ENCODE data around the gene MICAL3.

MICAL3 gene

DNA sequence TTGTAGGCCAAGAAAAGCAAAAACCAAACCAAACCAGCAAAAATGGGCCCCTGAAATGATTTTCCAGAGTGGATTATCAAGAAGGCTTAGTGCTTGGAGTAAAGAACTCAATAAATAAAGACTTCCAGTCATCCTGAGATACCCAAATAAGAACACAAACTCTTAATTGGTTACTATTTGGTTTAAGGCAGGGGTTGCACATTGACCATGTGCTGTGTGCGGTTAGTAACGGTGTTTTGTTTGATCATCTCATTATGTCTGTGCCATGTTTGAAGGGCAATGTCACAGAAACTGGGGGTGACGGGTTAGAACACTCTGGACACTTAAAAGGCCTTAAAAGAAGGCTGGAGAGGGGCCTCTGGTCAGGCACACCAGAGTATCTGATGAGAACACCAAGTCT, 9.7 kb upstream of the MICAL3 start:
- H3F3A ChIP-seq (ENCODE audit: insufficient read depth, low read length): no peaks in the 10 kb centered on the region
- H3K4me3 ChIP-seq (ENCODE audit: low read depth, low read length, poor library complexity, severe bottlenecking): no peak overlapping the region
- H3K9me2 ChIP-seq (ENCODE audit: low read depth, low read length): no peaks in the 10 kb centered on the region
- TF ChIP-seq, protein P1, sequence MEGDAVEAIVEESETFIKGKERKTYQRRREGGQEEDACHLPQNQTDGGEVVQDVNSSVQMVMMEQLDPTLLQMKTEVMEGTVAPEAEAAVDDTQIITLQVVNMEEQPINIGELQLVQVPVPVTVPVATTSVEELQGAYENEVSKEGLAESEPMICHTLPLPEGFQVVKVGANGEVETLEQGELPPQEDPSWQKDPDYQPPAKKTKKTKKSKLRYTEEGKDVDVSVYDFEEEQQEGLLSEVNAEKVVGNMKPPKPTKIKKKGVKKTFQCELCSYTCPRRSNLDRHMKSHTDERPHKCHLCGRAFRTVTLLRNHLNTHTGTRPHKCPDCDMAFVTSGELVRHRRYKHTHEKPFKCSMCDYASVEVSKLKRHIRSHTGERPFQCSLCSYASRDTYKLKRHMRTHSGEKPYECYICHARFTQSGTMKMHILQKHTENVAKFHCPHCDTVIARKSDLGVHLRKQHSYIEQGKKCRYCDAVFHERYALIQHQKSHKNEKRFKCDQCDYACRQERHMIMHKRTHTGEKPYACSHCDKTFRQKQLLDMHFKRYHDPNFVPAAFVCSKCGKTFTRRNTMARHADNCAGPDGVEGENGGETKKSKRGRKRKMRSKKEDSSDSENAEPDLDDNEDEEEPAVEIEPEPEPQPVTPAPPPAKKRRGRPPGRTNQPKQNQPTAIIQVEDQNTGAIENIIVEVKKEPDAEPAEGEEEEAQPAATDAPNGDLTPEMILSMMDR (IDR thresholded peaks at IDR 0.05; ENCODE audit: low read length): no peak
- no peak for TF ChIP-seq EZH2 (IDR thresholded peaks at IDR 0.05; ENCODE audit: borderline replicate concordance, low read length)
- no peaks in the 10 kb centered on the region for H3K27me3 ChIP-seq (ENCODE audit: insufficient read depth, low read length)
- no peak overlapping the region for H2AFZ ChIP-seq (ENCODE audit: low read length)
- H3K9ac ChIP-seq (ENCODE audit: low read length): no peak overlapping the region
- no peaks in the 10 kb centered on the region for H3K36me3 ChIP-seq (ENCODE audit: insufficient read depth, low read length)
- H3K4me1 ChIP-seq (ENCODE audit: insufficient read depth, low read length, severe bottlenecking): no peaks in the 10 kb centered on the region
- no peak overlapping the region for H3K4me2 ChIP-seq (ENCODE audit: low read length)
- no peak overlapping the region for H3K27ac ChIP-seq (ENCODE audit: low read depth, low read length, poor library complexity, severe bottlenecking)
- no peaks in the 10 kb centered on the region for H3K79me2 ChIP-seq (ENCODE audit: insufficient read depth, low read length)
- no peaks in the 10 kb centered on the region for H3K9me3 ChIP-seq (ENCODE audit: low read length)
- H4K20me1 ChIP-seq (ENCODE audit: insufficient read depth, low read length): no peaks in the 10 kb centered on the region

DNA sequence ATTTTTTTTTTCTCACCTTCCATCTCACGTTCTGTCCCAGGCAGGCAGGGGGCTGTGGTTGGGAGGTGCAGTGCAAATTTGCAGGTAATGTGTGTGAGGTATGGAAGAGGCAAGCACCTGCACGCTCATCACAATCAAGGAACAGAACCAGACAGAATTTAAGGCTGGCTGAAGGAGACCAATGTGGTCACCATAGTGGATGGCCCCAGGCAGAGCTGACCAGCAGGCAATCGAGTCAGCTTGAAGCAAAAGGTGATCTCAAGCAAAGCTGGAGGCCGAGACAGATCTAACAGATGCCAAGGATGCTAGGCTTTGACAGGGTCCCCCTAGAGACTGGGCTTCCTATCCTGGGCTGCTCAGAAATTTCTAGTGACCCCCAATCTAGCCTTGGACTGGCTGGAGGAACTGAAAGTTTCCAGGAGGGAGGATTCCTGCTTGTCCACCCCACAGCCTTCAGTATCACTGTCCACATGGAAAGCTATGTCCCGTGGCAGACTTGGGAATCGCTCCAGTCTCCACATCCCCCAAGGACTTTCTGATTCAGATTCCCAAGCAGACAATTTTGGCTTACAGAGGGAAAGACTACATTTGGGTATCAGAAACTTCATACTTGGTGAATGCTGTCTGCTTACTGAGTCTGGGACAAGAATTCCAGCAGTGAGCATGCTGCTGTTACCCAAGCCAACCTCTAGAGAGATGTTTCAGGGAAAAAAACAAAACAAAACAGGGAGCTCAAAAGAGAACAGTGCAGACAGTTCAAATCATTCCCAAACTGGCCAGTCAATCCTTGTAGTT, 9.0 kb upstream of the MICAL3 start:
- Histone ChIP-seq H3K9me2 (ENCODE audit: low read depth, low read length) (no peaks in the 10 kb centered on the region), H3K27ac (ENCODE audit: low read depth, low read length, poor library complexity, severe bottlenecking) (no peak overlapping the region), H3K36me3 (ENCODE audit: insufficient read depth, low read length) (no peaks in the 10 kb centered on the region), H2AFZ (ENCODE audit: low read length) (no peak overlapping the region), H3K4me1 (ENCODE audit: insufficient read depth, low read length, severe bottlenecking) (no peaks in the 10 kb centered on the region), H4K20me1 (ENCODE audit: insufficient read depth, low read length) (no peaks in the 10 kb centered on the region), H3F3A (ENCODE audit: insufficient read depth, low read length) (no peaks in the 10 kb centered on the region), H3K4me3 (ENCODE audit: low read depth, low read length, poor library complexity, severe bottlenecking) (no peak overlapping the region), H3K9me3 (ENCODE audit: low read length) (no peaks in the 10 kb centered on the region), H3K9ac (ENCODE audit: low read length) (no peak overlapping the region), H3K4me2 (ENCODE audit: low read length) (no peak overlapping the region), H3K27me3 (ENCODE audit: insufficient read depth, low read length) (no peaks in the 10 kb centered on the region), H3K79me2 (ENCODE audit: insufficient read depth, low read length) (no peaks in the 10 kb centered on the region)
- TF ChIP-seq EZH2 (IDR thresholded peaks at IDR 0.05; ENCODE audit: borderline replicate concordance, low read length): no peak
- TF ChIP-seq, protein P1 (IDR thresholded peaks at IDR 0.05; ENCODE audit: low read length): no peak

DNA sequence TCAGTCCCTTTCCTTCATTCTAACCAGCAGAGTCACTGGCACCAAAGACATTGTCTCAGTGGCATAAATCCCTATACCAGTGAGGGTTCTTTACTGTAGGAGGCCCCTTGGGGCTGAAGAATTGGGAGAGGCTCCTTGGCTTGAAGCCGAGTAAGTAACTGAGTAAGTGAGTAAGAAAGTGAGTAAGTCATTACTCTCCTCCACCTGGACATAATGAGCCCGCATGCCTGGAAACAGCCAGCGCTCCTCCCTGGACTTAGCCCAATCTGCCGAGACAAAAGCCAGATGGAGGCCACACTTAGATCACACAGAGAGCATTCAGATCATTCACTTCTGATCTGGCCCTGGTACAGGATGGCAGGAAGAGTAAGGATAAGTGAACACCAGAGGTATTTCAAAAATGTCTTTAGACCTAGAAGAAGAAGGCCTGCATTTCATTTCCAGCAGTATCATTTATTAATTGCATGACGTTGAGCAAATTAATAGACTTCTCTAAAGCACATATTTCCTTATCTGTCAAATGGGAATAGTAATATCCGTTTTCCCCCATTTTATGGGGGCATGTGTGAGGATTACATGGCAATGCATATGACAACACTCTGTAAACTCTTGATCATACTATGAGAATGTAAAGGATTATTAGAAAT, 8.2 kb upstream of the MICAL3 start:
- Histone ChIP-seq H3K27ac (ENCODE audit: low read depth, low read length, poor library complexity, severe bottlenecking) (no peak overlapping the region), H3K4me1 (ENCODE audit: insufficient read depth, low read length, severe bottlenecking) (no peaks in the 10 kb centered on the region), H3K9me3 (ENCODE audit: low read length) (no peaks in the 10 kb centered on the region), H3F3A (ENCODE audit: insufficient read depth, low read length) (no peaks in the 10 kb centered on the region), H2AFZ (ENCODE audit: low read length) (no peak overlapping the region), H3K4me2 (ENCODE audit: low read length) (no peak overlapping the region), H3K9ac (ENCODE audit: low read length) (no peak overlapping the region), H4K20me1 (ENCODE audit: insufficient read depth, low read length) (no peaks in the 10 kb centered on the region), H3K36me3 (ENCODE audit: insufficient read depth, low read length) (no peaks in the 10 kb centered on the region), H3K4me3 (ENCODE audit: low read depth, low read length, poor library complexity, severe bottlenecking) (no peak overlapping the region), H3K79me2 (ENCODE audit: insufficient read depth, low read length) (no peaks in the 10 kb centered on the region), H3K27me3 (ENCODE audit: insufficient read depth, low read length) (no peaks in the 10 kb centered on the region), H3K9me2 (ENCODE audit: low read depth, low read length) (no peaks in the 10 kb centered on the region)
- TF ChIP-seq EZH2 (IDR thresholded peaks at IDR 0.05; ENCODE audit: borderline replicate concordance, low read length): no peak
- TF ChIP-seq, protein P1 (IDR thresholded peaks at IDR 0.05; ENCODE audit: low read length): no peak
